HG02885 (cell line): ENCODE results near the gene HAT1.
A peak's percentile ranks its signal among the peaks of the same experiment; 100 is the strongest.

ENCODE experiments used
- ATAC-seq: cut with Tn5 transposase; IDR thresholded peaks from one replicate; pipeline ENCODE4 v1.9.1; 2021; ENCODE audit warnings: mild to moderate bottlenecking; ENCODE audit not compliant: unreplicated experiment, poor library complexity

HAT1 gene

GRCh38 chr2:171913517-171913916 is 8.7 kb upstream of the HAT1 start:
- ATAC-seq, result no peak

- ATAC-seq, result no peak
These were observed 2.8 kb upstream of the HAT1 start for GRCh38 chr2:171919453-171919852.

GRCh38 chr2:171921970-171922229 is 361 bp upstream of the HAT1 start:
- peak; percentile 10 for ATAC-seq

GRCh38 chr2:171923206-171923605 is 945 bp downstream of the HAT1 start:
- no peak for ATAC-seq

- no peak for ATAC-seq
These were observed 2.1 kb downstream of the HAT1 start for GRCh38 chr2:171924170-171924942.

GRCh38 chr2:171930385-171930784 is 8.1 kb downstream of the HAT1 start:
- no peak for ATAC-seq

- no peak for ATAC-seq
These were observed 16.9 kb downstream of the HAT1 start for GRCh38 chr2:171939058-171939742.

- no peak for ATAC-seq
These were observed 17.4 kb downstream of the HAT1 start for GRCh38 chr2:171939743-171940071.

GRCh38 chr2:171941316-171941699 is 19.0 kb downstream of the HAT1 start:
- no peak for ATAC-seq

- ATAC-seq, result no peak
These were observed 21.6 kb downstream of the HAT1 start for GRCh38 chr2:171943869-171944268.

- no peak for ATAC-seq
These were observed 30.0 kb downstream of the HAT1 start for GRCh38 chr2:171952276-171952675.

GRCh38 chr2:171952748-171953147 is 30.5 kb downstream of the HAT1 start:
- ATAC-seq, result no peak

GRCh38 chr2:171956135-171956825 is 34.0 kb downstream of the HAT1 start:
- ATAC-seq, result no peak

GRCh38 chr2:171957061-171957460 is 34.8 kb downstream of the HAT1 start:
- ATAC-seq, result no peak

- ATAC-seq, result no peak
These were observed 36.2 kb downstream of the HAT1 start for GRCh38 chr2:171958475-171958874.

GRCh38 chr2:171959998-171960397 is 37.7 kb downstream of the HAT1 start:
- ATAC-seq, result no peak

- ATAC-seq, result no peak
These were observed 38.3 kb downstream of the HAT1 start for GRCh38 chr2:171960570-171960969.

GRCh38 chr2:171963198-171963597 is 40.9 kb downstream of the HAT1 start:
- ATAC-seq, result no peak

- no peak for ATAC-seq
These were observed 42.0 kb downstream of the HAT1 start for GRCh38 chr2:171964308-171964707.

GRCh38 chr2:171965238-171965637 is 43.0 kb downstream of the HAT1 start:
- no peak for ATAC-seq

- no peak for ATAC-seq
These were observed 43.4 kb downstream of the HAT1 start for GRCh38 chr2:171965661-171966060.

- no peak for ATAC-seq
These were observed 44.0 kb downstream of the HAT1 start for GRCh38 chr2:171966235-171966634.
